Stimulated activated naive B cell treated with anti-CD40 and anti-IgM and Interleukin-4, amounts not matched to agents 10 μg/mL and 1 μg/mL and 100 μg/mL, for 72 hours (primary cell): ENCODE data around the gene TUBGCP5.

Experiments used
- ATAC-seq, 2 donors: fragments of 150-1000 bp; cut with Tn5 transposase; replicated peaks; 2 replicates each; pipeline ENCODE4 v1.10.0; 2021; ENCODE audit warnings: moderate library complexity in 1 of 2
- DNase-seq: peaks from one replicate; pipeline ENCODE4 v3.0.0; 2021
- H3K27ac Mint-ChIP-seq: one replicate; pipeline ENCODE4 v1.8.0; 2022; ENCODE audit warnings: mild to moderate bottlenecking, mixed read lengths
- H3K27me3 Mint-ChIP-seq, 2 donors: one replicate each; pipeline ENCODE4 v1.8.0; 2022; ENCODE audit warnings: mixed read lengths in 2 of 2
- H3K36me3 Mint-ChIP-seq, 2 donors: one replicate each; pipeline ENCODE4 v1.8.0; 2022; ENCODE audit warnings: mixed read lengths in 2 of 2, mild to moderate bottlenecking in 1 of 2
- H3K4me1 Mint-ChIP-seq, 2 donors: one replicate each; pipeline ENCODE4 v1.8.0; 2022; ENCODE audit warnings: mixed read lengths in 2 of 2, mild to moderate bottlenecking in 1 of 2
- H3K4me3 Mint-ChIP-seq, 2 donors: one replicate each; pipeline ENCODE4 v1.8.0; 2022; ENCODE audit warnings: mild to moderate bottlenecking in 2 of 2, mixed read lengths in 2 of 2, moderate library complexity in 1 of 2
- H3K9me3 Mint-ChIP-seq, 2 donors: one replicate each; pipeline ENCODE4 v1.8.0; 2022; ENCODE audit warnings: mixed read lengths in 2 of 2, mild to moderate bottlenecking in 1 of 2

Gene TUBGCP5

GRCh38 chr15:22979238-22980188 is 59.9 kb downstream of the TUBGCP5 start:
- peak overlapping the region; percentile 82 for H3K27ac Mint-ChIP-seq
- no peaks in the 10 kb centered on the region for H3K9me3 Mint-ChIP-seq
- peaks cover 15 to 20% of the 10 kb centered on the region in 2 donors for H3K4me1 Mint-ChIP-seq
- H3K4me3 Mint-ChIP-seq = peak overlapping the region; percentile 85 to 87
- ATAC-seq = peak; percentile 73 to 78
- no peaks in the 10 kb centered on the region for H3K36me3 Mint-ChIP-seq
- DNase-seq = peak; percentile 20
- peaks cover 12 to 21% of the 10 kb centered on the region in 2 donors for H3K27me3 Mint-ChIP-seq

DNA sequence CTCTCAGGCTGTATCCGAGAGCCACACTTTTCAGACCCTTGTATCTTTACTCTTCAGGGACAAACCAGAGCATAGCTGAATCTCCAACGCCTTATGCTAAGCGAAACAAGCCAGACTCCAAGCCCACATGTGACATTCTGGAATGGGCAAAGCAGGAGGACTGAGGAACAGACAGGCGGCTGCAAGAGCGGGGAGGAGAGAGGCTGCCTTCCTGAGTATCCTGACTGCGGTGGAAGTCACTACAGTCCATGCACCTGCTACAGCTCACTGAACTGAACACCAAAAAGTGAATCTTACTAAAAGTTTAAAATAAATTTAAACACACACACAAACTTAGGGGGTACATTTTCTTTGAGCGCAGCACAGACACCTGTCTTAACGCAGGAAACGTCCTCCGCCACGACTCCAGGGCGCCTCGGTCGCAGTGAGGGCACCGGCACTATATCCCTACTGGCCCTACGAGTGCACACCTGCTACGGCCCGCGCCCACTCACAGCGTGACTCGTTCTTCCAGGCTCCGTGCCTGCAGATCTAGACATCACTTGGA is 60.6 kb downstream of the TUBGCP5 start:
- Mint-ChIP-seq H3K4me1 (peaks cover 15 to 20% of the 10 kb centered on the region in 2 donors), H3K27me3 (peaks cover 12 to 21% of the 10 kb centered on the region in 2 donors), H3K36me3 (no peaks in the 10 kb centered on the region), H3K27ac (no peak overlapping the region), H3K9me3 (no peaks in the 10 kb centered on the region), H3K4me3 (peak overlapping the region; percentile 85 to 87)
- no peak for DNase-seq
- ATAC-seq = peak; percentile 45 to 61

DNA sequence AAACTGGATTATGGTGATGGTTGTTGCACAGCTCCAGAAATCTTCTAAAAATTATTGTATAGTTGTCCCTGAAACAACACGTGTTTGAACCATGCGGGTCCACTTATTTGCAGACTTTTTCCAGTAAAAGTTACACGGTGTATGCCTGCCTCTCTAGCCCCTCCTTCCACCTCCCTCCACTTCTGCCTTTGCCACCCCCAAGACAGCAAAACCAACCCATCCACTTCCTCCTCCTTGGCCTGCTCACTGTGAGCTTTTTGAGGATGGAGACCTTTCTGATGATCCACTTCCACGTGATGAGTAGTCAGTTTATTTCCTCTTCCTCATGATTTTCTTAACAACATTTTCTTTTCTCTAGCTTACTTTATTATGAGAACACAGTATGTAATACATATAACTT is 64.6 kb downstream of the TUBGCP5 start:
- Mint-ChIP-seq H3K27me3 (peaks cover 11 to 20% of the 10 kb centered on the region in 2 donors), H3K27ac (no peak overlapping the region), H3K36me3 (no peaks in the 10 kb centered on the region), H3K9me3 (no peaks in the 10 kb centered on the region), H3K4me3 (no peak overlapping the region), H3K4me1 (peaks cover 17 to 19% of the 10 kb centered on the region in 2 donors)
- peak in 1 of 2 donors; percentile 42 for ATAC-seq
- no peak for DNase-seq

GRCh38 chr15:22973987-22974386 is 65.4 kb downstream of the TUBGCP5 start:
- Mint-ChIP-seq H3K27ac (no peak overlapping the region), H3K9me3 (peaks cover 0 to 2% of the 10 kb centered on the region in 2 donors), H3K4me3 (no peak overlapping the region), H3K36me3 (peaks cover 2 to 3% of the 10 kb centered on the region in 2 donors), H3K4me1 (peaks cover 10 to 12% of the 10 kb centered on the region in 2 donors), H3K27me3 (peaks cover 4 to 12% of the 10 kb centered on the region in 2 donors)
- ATAC-seq (no peak), DNase-seq (no peak)

- H3K4me3 Mint-ChIP-seq = no peak overlapping the region
- no peak overlapping the region for H3K27ac Mint-ChIP-seq
- no peak for ATAC-seq
- H3K27me3 Mint-ChIP-seq = peaks cover 0 to 6% of the 10 kb centered on the region in 2 donors
- H3K4me1 Mint-ChIP-seq = peaks cover 5 to 6% of the 10 kb centered on the region in 2 donors
- no peak for DNase-seq
- peaks cover 0 to 4% of the 10 kb centered on the region in 2 donors for H3K9me3 Mint-ChIP-seq
- H3K36me3 Mint-ChIP-seq = peaks cover 2 to 3% of the 10 kb centered on the region in 2 donors
Observed at GRCh38 chr15:22973286-22973685, 66.1 kb downstream of the TUBGCP5 start.

DNA sequence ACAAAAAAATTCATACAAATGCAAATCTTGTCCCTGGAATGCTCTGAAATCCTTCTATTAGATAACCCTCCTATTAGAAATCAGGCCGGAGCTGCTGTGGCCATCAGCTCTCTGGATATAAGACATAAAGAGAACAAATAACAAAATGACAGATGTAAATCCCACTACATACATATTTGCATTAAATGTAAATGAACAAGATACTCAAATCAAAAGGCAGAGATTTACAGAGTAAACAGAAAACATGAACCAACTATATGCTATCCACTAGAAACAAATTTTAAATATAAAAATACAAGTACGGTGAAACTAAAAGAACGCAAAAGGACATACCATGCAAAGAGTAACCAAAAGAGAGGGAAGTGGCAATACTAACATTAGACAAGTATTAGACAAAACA is 69.9 kb downstream of the TUBGCP5 start:
- DNase-seq (no peak), ATAC-seq (no peak)
- Mint-ChIP-seq H3K9me3 (peaks cover 0 to 4% of the 10 kb centered on the region in 2 donors), H3K36me3 (peaks cover 2 to 3% of the 10 kb centered on the region in 2 donors), H3K27me3 (peaks cover 0 to 2% of the 10 kb centered on the region in 2 donors), H3K27ac (no peak overlapping the region), H3K4me1 (peaks cover under 1 to 3% of the 10 kb centered on the region in 2 donors), H3K4me3 (no peak overlapping the region)

DNA sequence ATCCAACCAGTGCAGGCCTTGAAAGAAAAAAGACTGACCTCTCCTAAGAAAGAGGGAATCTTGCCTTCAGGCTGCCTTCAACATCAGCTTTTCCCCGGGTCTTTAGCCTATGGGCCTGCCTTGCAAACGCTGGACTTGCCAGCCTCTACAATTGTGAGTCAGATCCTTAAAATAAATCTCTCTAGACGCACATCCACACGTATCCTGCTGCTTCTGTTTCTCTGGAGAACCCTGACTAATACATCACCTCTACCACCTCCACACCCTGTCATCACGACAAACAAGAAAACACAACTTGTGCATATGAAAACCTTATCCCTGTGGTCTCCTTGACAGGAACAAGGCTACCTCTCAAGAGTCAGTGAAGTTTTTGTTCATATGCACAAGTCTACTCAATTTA is 71.0 kb downstream of the TUBGCP5 start:
- Mint-ChIP-seq H3K9me3 (peaks cover 0 to 4% of the 10 kb centered on the region in 2 donors), H3K27me3 (peaks cover 0 to 7% of the 10 kb centered on the region in 2 donors), H3K4me3 (no peak overlapping the region), H3K27ac (no peak overlapping the region), H3K36me3 (peaks cover 2 to 3% of the 10 kb centered on the region in 2 donors), H3K4me1 (peaks cover 2 to 5% of the 10 kb centered on the region in 2 donors)
- ATAC-seq (no peak), DNase-seq (no peak)

DNA sequence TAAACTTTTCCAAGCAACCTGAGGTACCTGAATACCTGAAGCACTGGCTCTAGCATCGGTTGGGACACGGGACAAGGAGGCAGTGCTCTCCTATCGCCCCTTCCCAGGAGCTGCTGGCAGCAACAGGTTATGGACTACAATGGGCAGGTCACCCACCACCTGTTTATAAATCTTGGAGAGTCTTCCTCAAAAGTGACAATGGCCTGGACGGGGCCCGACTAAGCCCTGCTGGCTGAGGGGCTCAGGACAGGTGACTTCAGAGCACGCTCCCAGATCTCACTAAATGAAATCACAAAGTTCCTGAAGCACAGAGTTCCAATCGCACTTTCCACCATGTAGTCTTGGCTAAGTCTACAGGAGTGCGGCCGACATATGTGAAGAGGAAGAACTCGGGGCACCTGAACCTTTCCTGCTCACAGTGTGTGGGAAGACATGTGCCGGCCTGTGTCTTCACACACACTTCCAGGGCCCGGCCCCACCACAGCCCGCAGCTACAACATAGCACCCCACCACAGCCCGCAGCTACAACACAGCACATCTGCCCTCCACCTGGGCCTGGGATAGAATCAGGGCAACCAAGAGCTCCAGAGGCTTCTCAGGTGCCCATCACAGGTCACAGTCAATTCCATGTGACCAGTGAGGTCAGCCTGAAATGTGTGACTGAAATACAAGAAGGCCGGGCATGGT is 72.1 kb downstream of the TUBGCP5 start:
- Mint-ChIP-seq H3K36me3 (peaks cover 2 to 3% of the 10 kb centered on the region in 2 donors), H3K4me1 (peaks cover 0 to 5% of the 10 kb centered on the region in 2 donors), H3K27ac (no peak overlapping the region), H3K9me3 (peaks cover 0 to 4% of the 10 kb centered on the region in 2 donors), H3K27me3 (peaks cover 0 to 7% of the 10 kb centered on the region in 2 donors), H3K4me3 (no peak overlapping the region)
- ATAC-seq (no peak), DNase-seq (no peak)

- Mint-ChIP-seq H3K27ac (no peak overlapping the region), H3K36me3 (peaks cover 2 to 3% of the 10 kb centered on the region in 2 donors), H3K27me3 (peaks cover 0 to 7% of the 10 kb centered on the region in 2 donors), H3K4me3 (no peak overlapping the region), H3K4me1 (peaks cover 0 to 5% of the 10 kb centered on the region in 2 donors), H3K9me3 (peaks cover 0 to 4% of the 10 kb centered on the region in 2 donors)
- DNase-seq (no peak), ATAC-seq (no peak)
Observed at GRCh38 chr15:22966321-22967083, 72.9 kb downstream of the TUBGCP5 start.

- peaks cover 0 to 2% of the 10 kb centered on the region in 2 donors for H3K9me3 Mint-ChIP-seq
- H3K4me1 Mint-ChIP-seq = peaks cover 12 to 19% of the 10 kb centered on the region in 2 donors
- no peak overlapping the region for H3K4me3 Mint-ChIP-seq
Observed at GRCh38 chr15:22963641-22964040, 75.7 kb downstream of the TUBGCP5 start.

DNA sequence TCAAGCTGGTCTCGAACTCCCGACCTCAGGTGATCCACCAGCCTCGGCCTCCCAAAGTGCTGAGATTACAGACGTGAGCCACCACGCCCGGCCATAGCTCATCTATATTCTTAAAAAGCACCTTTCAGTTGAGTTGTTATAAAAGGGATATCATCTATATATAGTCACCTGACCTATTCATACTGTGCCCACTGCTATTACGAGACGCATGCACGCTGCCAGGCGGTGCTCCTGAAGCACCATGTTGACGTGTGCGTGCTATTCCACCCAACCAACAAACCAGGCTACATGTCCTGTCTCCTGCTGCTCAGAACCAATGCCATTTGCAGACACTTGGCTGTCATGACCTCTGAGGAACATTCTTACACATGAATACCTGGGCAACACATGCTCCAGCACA is 76.8 kb downstream of the TUBGCP5 start:
- peaks cover 15 to 24% of the 10 kb centered on the region in 2 donors for H3K4me1 Mint-ChIP-seq
- DNase-seq (no peak), ATAC-seq (no peak)
- no peak overlapping the region for H3K27ac Mint-ChIP-seq
- H3K27me3 Mint-ChIP-seq = peaks cover 7 to 14% of the 10 kb centered on the region in 2 donors
- H3K36me3 Mint-ChIP-seq = no peaks in the 10 kb centered on the region
- no peaks in the 10 kb centered on the region for H3K9me3 Mint-ChIP-seq
- H3K4me3 Mint-ChIP-seq = no peak overlapping the region

More at GRCh38 chr15:22963641-22964040, 75.7 kb downstream of the TUBGCP5 start:
- H3K27me3 Mint-ChIP-seq = peaks cover 7 to 10% of the 10 kb centered on the region in 2 donors
- no peak overlapping the region for H3K27ac Mint-ChIP-seq
- no peak for ATAC-seq
- no peak for DNase-seq
- H3K36me3 Mint-ChIP-seq = no peaks in the 10 kb centered on the region

DNA sequence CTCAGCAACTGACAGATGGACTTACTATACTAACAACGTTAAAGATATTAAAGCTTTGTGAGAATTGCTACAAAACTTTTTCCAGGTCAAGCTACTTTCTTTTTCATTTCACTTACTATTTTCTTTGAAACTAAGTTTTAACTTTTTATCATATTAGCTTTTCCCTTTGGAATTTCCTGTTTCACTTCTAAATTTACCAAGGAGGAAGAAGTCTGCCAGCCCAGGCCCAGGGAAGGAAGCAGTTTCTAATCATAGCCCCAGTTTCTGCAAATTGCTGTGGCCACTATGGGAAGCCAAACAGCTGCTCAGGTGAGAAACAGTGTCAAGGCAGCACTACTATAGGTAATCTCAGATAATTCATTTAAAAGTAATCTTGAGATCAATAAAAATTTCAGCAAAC is 77.6 kb downstream of the TUBGCP5 start:
- H3K4me1 Mint-ChIP-seq = peaks cover 15 to 24% of the 10 kb centered on the region in 2 donors
- H3K9me3 Mint-ChIP-seq = no peaks in the 10 kb centered on the region
- DNase-seq (no peak), ATAC-seq (no peak)
- no peak overlapping the region for H3K27ac Mint-ChIP-seq
- H3K36me3 Mint-ChIP-seq = no peaks in the 10 kb centered on the region
- H3K4me3 Mint-ChIP-seq = no peak overlapping the region
- H3K27me3 Mint-ChIP-seq = peaks cover 7 to 14% of the 10 kb centered on the region in 2 donors

DNA sequence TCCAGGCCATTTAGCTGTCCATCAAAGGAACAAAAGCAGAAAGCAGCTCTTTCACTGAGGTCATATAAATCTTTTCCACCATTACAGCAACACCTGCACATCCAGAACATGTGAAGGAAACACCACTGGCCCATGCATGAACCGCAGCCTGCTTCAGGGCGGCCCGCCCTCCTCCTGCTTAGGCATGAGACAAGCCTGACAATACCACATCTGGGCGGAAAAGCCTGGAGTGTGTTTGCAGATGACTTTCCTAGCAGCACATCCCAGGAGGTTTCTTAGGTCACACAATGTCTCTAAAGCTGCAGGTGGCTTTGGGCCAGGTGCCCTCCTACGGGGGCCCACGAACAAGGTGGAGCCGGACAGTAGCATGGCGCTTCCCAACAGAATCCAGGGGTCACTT is 78.8 kb downstream of the TUBGCP5 start:
- Mint-ChIP-seq H3K4me3 (no peak overlapping the region), H3K27ac (no peak overlapping the region), H3K9me3 (no peaks in the 10 kb centered on the region)

More for the DNA sequence above, 78.8 kb downstream of the TUBGCP5 start:
- DNase-seq (no peak), ATAC-seq (no peak)
- peaks cover 7 to 14% of the 10 kb centered on the region in 2 donors for H3K27me3 Mint-ChIP-seq
- H3K36me3 Mint-ChIP-seq = no peaks in the 10 kb centered on the region
- H3K4me1 Mint-ChIP-seq = peaks cover 15 to 24% of the 10 kb centered on the region in 2 donors
